SU-DHL-6 (cell line): ENCODE data around the gene IL20RB.

ENCODE experiments used
- CTCF ChIP-seq: fragments of 200-600 bp; sonication (generic); IDR thresholded peaks from one replicate; pipeline ENCODE4 v1.5.1; 2017; ENCODE audit warnings: antibody characterized with exemption, mild to moderate bottlenecking, low read length, moderate library complexity; ENCODE audit not compliant: insufficient read depth, poor library complexity, severe bottlenecking
- EZH2phosphoT487 ChIP-seq: fragments of 200-600 bp; sonication (generic), shearing (Covaris generic); conservative IDR thresholded peaks from 2 replicates; pipeline ENCODE4 v1.6.1; 2018; ENCODE audit warnings: mild to moderate bottlenecking, antibody characterized with exemption, low read length, moderate library complexity, mixed read lengths

GRCh38 chr3:137013951-137014688 lies 56.3 kb downstream of the IL20RB start:
- TF ChIP-seq CTCF (peak; percentile 78), EZH2phosphoT487 (no peak)
